H9 (cell line): ENCODE results near the gene FOSL2. TPM values are rescaled to one million over a fixed set of nuclear protein-coding genes. Genes with fewer than 3 reads are reported as not detected.

Experiments
- DNase-seq: peaks from one replicate; pipeline ENCODE4 v3.0.0-alpha.2; 2017
- H2AFZ ChIP-seq: one replicate; pipeline ENCODE4 v1.6.1; 2013; ENCODE audit warnings: mild to moderate bottlenecking, low read length, control low read depth, moderate library complexity
- H2AK5ac ChIP-seq: 2 replicates; pipeline ENCODE4 v1.6.1; 2013; ENCODE audit warnings: low read length, control low read depth, mixed read lengths; ENCODE audit not compliant: insufficient read length
- H2BK120ac ChIP-seq: one replicate; pipeline ENCODE4 v1.6.1; 2013; ENCODE audit warnings: low read depth, mild to moderate bottlenecking, low read length, control low read depth, inconsistent platforms; ENCODE audit not compliant: poor library complexity, severe bottlenecking
- H2BK12ac ChIP-seq: 2 replicates; pipeline ENCODE4 v1.6.1; 2013; ENCODE audit warnings: low read length, control low read depth, mixed read lengths, low read depth; ENCODE audit not compliant: insufficient read length
- H2BK15ac ChIP-seq: 2 replicates; pipeline ENCODE4 v1.6.1; 2013; ENCODE audit warnings: low read depth, low read length, control low read depth
- H2BK20ac ChIP-seq: one replicate; pipeline ENCODE4 v1.6.1; 2013; ENCODE audit warnings: low read depth, mild to moderate bottlenecking, low read length, control low read depth, inconsistent platforms; ENCODE audit not compliant: poor library complexity, severe bottlenecking
- H2BK5ac ChIP-seq: 2 replicates; pipeline ENCODE4 v1.6.1; 2013; ENCODE audit warnings: low read length, control low read depth, mixed read lengths; ENCODE audit not compliant: insufficient read length
- H3K14ac ChIP-seq: 2 replicates; pipeline ENCODE4 v1.6.1; 2013; ENCODE audit warnings: low read length, control low read depth; ENCODE audit not compliant: insufficient read depth
- H3K18ac ChIP-seq: 2 replicates; pipeline ENCODE4 v1.6.1; 2013; ENCODE audit warnings: low read depth, mild to moderate bottlenecking, mixed read lengths, low read length, control low read depth; ENCODE audit not compliant: insufficient read length
- H3K23ac ChIP-seq: 2 replicates; pipeline ENCODE4 v1.6.1; 2013; ENCODE audit warnings: low read length, control low read depth, mixed read lengths, low read depth; ENCODE audit not compliant: insufficient read length
- H3K23me2 ChIP-seq: 2 replicates; pipeline ENCODE4 v1.6.1; 2013; ENCODE audit warnings: low read depth, mild to moderate bottlenecking, mixed read lengths, low read length, control low read depth; ENCODE audit not compliant: insufficient read length, poor library complexity, severe bottlenecking
- H3K27ac ChIP-seq: 2 replicates; pipeline ENCODE4 v1.5.1; 2013; ENCODE audit warnings: low read length, control low read depth, mixed read lengths, low read depth; ENCODE audit not compliant: insufficient read length
- H3K27me3 ChIP-seq: 2 replicates; pipeline ENCODE4 v1.6.1; 2013; ENCODE audit warnings: low read length, control low read depth, inconsistent platforms; ENCODE audit not compliant: insufficient read depth
- H3K4ac ChIP-seq: 2 replicates; pipeline ENCODE4 v1.6.1; 2013; ENCODE audit warnings: low read depth, mild to moderate bottlenecking, control low read depth, inconsistent platforms, low read length, moderate library complexity
- H3K4me1 ChIP-seq: 2 replicates; pipeline ENCODE4 v1.6.1; 2013; ENCODE audit warnings: low read length, control low read depth, inconsistent platforms; ENCODE audit not compliant: insufficient read depth
- H3K4me2 ChIP-seq: 2 replicates; pipeline ENCODE4 v1.6.1; 2013; ENCODE audit warnings: low read length, control low read depth, mixed read lengths; ENCODE audit not compliant: insufficient read length, insufficient read depth
- H3K56ac ChIP-seq: 2 replicates; pipeline ENCODE4 v1.6.1; 2013; ENCODE audit warnings: low read depth, mild to moderate bottlenecking, mixed read lengths, low read length, control low read depth; ENCODE audit not compliant: insufficient read length
- H3K79me1 ChIP-seq: 2 replicates; pipeline ENCODE4 v1.6.1; 2013; ENCODE audit warnings: low read depth, mild to moderate bottlenecking, moderate library complexity, low read length, control low read depth, inconsistent platforms; ENCODE audit not compliant: insufficient read depth, poor library complexity, severe bottlenecking
- H3K79me2 ChIP-seq: 2 replicates; pipeline ENCODE4 v1.6.1; 2013; ENCODE audit warnings: low read length, control low read depth, inconsistent platforms; ENCODE audit not compliant: insufficient read depth
- H3K9ac ChIP-seq: 2 replicates; pipeline ENCODE4 v1.6.1; 2013; ENCODE audit warnings: low read length, control low read depth, mixed read lengths; ENCODE audit not compliant: insufficient read length; ENCODE audit errors: extremely low read depth
- H3K9me3 ChIP-seq: one replicate; pipeline ENCODE4 v1.6.1; 2013; ENCODE audit warnings: low read depth, low read length, inconsistent platforms; ENCODE audit not compliant: control insufficient read depth
- H3T11ph ChIP-seq: one replicate; pipeline ENCODE4 v1.6.1; 2013; ENCODE audit warnings: mild to moderate bottlenecking, low read length, control low read depth, inconsistent platforms
- H4K20me1 ChIP-seq: one replicate; pipeline ENCODE4 v1.6.1; 2013; ENCODE audit not compliant: control insufficient read depth, insufficient read length, insufficient read depth
- H4K5ac ChIP-seq: 2 replicates; pipeline ENCODE4 v1.6.1; 2013; ENCODE audit warnings: low read depth, mild to moderate bottlenecking, mixed read lengths, low read length, control low read depth; ENCODE audit not compliant: insufficient read length
- H4K8ac ChIP-seq: replicated peaks from 2 replicates; pipeline ENCODE4 v1.6.1; 2013; ENCODE audit warnings: low read length, control low read depth, mixed read lengths, low read depth; ENCODE audit not compliant: insufficient read length
- H4K91ac ChIP-seq: 2 replicates; pipeline ENCODE4 v1.6.1; 2013; ENCODE audit warnings: low read depth, mild to moderate bottlenecking, moderate library complexity, mixed read lengths, low read length, control low read depth; ENCODE audit not compliant: insufficient read length
- H3K27ac Mint-ChIP-seq, 3 experiments: 2 replicates in 2 of 3; 3 replicates in 1 of 3; pipeline ENCODE4 v1.8.0; 2020 to 2021; ENCODE audit warnings: mixed read lengths in 3 of 3, mild to moderate bottlenecking in 1 of 3, moderate library complexity in 1 of 3
- H3K27me3 Mint-ChIP-seq: 2 replicates; pipeline ENCODE4 v1.8.0; 2021; ENCODE audit warnings: low read depth, mild to moderate bottlenecking, moderate library complexity, mixed read lengths
- H3K36me3 Mint-ChIP-seq, 3 experiments: 2 replicates in 2 of 3; 3 replicates in 1 of 3; pipeline ENCODE4 v1.8.0; 2020 to 2021; ENCODE audit warnings: low read depth in 3 of 3, mixed read lengths in 3 of 3; ENCODE audit not compliant: insufficient read depth in 1 of 3
- H3K4me1 Mint-ChIP-seq, 2 experiments: 2 replicates each; pipeline ENCODE4 v1.8.0; 2020; ENCODE audit warnings: mixed read lengths in 2 of 2
- H3K4me3 Mint-ChIP-seq, 2 experiments: 2 replicates in 1 of 2; 3 replicates in 1 of 2; pipeline ENCODE4 v1.8.0; 2020 to 2021; ENCODE audit warnings: mild to moderate bottlenecking in 2 of 2, mixed read lengths in 2 of 2, moderate library complexity in 1 of 2
- H3K9me3 Mint-ChIP-seq, 2 experiments: 2 replicates in 1 of 2; 3 replicates in 1 of 2; pipeline ENCODE4 v1.8.0; 2020; ENCODE audit warnings: mild to moderate bottlenecking in 2 of 2, mixed read lengths in 2 of 2, moderate library complexity in 1 of 2
- WGBS: extraction: QIAGEN DNeasy Blood & Tissue Kit; methylation state at CpG from one replicate; pipeline ENCODE4 v1.1.7; 2013; ENCODE audit warnings: missing lambda C conversion rate, low lambda C conversion rate, mixed read lengths; ENCODE audit not compliant: insufficient read length; ENCODE audit errors: extremely low coverage; 5-methylcytosine and 5-hydroxymethylcytosine counted together
- total RNA-seq: library from RNA; stranded (reverse); gene quantifications from 2 replicates; pipeline ENCODE4 v1.2.1, GENCODE V29; 2021
- TF ChIP-seq, protein P1 (sequence below): fragments of 200-600 bp; sonication (generic); conservative IDR thresholded peaks from 3 replicates; pipeline ENCODE4 v1.8.0; 2021; ENCODE audit warnings: antibody characterized with exemption, mild to moderate bottlenecking

FOSL2 gene
- total RNA-seq, 1 experiment from 2014 or later: 7.4 TPM

DNA sequence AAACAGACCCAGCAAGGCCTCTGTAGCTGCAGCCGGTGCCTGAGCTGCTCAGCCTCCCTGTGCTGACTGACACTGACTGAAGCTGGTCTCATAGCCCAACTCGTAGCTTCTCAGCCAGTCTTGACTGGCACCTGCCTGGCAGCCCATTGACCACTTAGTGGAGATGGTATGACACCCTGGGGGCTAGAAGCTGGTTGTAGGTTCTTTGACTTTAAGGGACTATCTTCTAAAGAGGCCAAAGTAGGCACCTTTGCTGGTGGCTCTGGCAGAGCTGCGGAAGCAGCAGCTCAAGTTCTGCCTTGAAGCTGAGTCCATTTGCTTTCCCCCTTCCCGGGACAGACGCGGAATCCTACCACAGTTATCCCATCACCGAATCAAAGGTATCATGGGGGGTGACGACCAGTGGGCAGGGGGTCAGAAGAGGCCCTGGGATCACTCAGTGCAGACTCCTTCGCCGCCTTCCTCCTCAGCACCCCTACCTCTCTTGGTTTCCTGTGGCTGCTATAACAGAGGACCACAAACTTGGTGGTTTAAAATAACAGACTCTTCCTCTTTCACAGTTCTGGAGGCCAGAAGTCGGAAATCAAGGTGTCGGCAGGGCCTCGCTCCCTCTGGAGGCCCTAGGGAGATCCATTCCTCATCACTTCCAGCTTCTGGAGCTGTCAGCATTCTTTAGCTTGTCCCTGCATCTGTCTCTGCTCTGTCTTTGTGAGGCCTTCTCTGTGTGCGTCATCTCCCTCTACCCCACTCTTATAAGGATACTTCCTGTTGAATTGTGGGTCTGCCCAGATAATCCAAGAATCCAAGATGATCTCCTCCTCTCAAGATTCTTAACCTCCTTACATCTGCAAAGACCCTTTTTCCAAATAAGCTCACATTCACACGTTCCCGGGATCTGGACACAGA is 13.7 kb upstream of the FOSL2 start:
- peaks cover 75% of the 10 kb centered on the region for H3K27me3 Mint-ChIP-seq
- H2AFZ ChIP-seq: no peak overlapping the region
- H3T11ph ChIP-seq: no peak overlapping the region
- no peak overlapping the region for H3K56ac ChIP-seq
- no peak overlapping the region for H2BK5ac ChIP-seq
- no peaks in the 10 kb centered on the region for H3K4me1 ChIP-seq
- H2BK20ac ChIP-seq: no peak overlapping the region
- no peaks in the 10 kb centered on the region for H3K79me1 ChIP-seq
- H3K9me3 Mint-ChIP-seq: no peaks in the 10 kb centered on the region; a peak in 1 of 5 replicates
- no peak overlapping the region for H3K4me3 Mint-ChIP-seq
- no peak overlapping the region for H2AK5ac ChIP-seq
- H3K4me1 Mint-ChIP-seq: peaks cover 11 to 13% of the 10 kb centered on the region in 2 experiments
- no peak overlapping the region for H3K18ac ChIP-seq
- H3K14ac ChIP-seq: no peak overlapping the region
- no peak overlapping the region for H3K23ac ChIP-seq
- no peak overlapping the region for H2BK15ac ChIP-seq
- DNase-seq: no peak
- no peak overlapping the region for H4K91ac ChIP-seq
- H4K5ac ChIP-seq: no peak overlapping the region
- H3K27ac Mint-ChIP-seq: no peak overlapping the region
- H2BK12ac ChIP-seq: no peak overlapping the region
- H2BK120ac ChIP-seq: no peak overlapping the region
- H3K9me3 ChIP-seq: no peaks in the 10 kb centered on the region
- WGBS: no CpG with 5 or more reads among the region's 16 CpGs
- H4K20me1 ChIP-seq: no peaks in the 10 kb centered on the region
- H3K4me2 ChIP-seq: no peak overlapping the region
- H3K4ac ChIP-seq: no peak overlapping the region
- no peaks in the 10 kb centered on the region; the same call in 1 of the 2 replicates for H3K27me3 ChIP-seq
- TF ChIP-seq, protein P1, sequence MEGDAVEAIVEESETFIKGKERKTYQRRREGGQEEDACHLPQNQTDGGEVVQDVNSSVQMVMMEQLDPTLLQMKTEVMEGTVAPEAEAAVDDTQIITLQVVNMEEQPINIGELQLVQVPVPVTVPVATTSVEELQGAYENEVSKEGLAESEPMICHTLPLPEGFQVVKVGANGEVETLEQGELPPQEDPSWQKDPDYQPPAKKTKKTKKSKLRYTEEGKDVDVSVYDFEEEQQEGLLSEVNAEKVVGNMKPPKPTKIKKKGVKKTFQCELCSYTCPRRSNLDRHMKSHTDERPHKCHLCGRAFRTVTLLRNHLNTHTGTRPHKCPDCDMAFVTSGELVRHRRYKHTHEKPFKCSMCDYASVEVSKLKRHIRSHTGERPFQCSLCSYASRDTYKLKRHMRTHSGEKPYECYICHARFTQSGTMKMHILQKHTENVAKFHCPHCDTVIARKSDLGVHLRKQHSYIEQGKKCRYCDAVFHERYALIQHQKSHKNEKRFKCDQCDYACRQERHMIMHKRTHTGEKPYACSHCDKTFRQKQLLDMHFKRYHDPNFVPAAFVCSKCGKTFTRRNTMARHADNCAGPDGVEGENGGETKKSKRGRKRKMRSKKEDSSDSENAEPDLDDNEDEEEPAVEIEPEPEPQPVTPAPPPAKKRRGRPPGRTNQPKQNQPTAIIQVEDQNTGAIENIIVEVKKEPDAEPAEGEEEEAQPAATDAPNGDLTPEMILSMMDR: no peak
- H3K27ac ChIP-seq: no peak overlapping the region
- H4K8ac ChIP-seq: no peak overlapping the region
- H3K36me3 Mint-ChIP-seq: no peaks in the 10 kb centered on the region
- no peaks in the 10 kb centered on the region for H3K79me2 ChIP-seq
- H3K23me2 ChIP-seq: no peaks in the 10 kb centered on the region
- H3K9ac ChIP-seq: no peak overlapping the region
